ENCODE results near the gene SORBS1.

The SORBS1 gene

DNA sequence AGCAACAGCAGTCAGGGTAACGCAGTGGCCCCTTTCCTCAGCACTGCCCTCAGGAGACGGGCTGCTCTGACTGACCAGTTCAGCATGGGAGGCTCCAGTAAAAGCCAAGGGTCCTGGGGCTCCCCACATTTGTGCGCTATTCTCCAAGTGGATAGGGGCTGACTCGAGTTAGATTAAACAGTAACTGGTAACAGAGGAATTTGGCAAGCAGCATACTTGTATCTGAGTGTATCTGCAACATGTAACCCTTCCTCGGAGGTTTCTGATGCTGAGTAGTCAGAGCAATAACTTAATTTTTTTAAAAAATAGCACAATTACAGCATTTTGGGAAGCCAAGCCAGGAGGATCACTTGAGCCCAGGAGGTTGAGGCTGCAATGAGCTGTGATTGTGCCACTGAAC lies 22.8 kb downstream of the SORBS1 start:
- DNase-seq = no peak

DNA sequence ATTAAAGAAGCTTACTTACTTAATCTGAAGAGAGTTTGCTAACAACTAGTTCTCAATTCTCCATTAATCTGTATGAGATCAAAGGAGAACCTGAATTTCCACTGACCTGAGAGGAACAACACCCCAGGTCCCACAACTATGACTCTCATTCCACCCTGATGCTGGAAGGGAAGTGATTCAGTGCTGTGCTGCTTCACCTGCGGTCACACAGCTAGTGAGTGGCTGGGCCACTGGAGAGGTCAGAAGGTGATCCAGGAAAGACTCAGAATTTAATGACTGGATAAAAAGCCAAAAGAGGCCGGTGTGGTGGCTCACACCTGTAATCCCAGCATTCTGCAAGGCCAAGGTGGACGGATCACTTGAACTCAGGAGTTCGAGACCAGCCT lies 23.6 kb downstream of the SORBS1 start:
- no peak for DNase-seq

- no peak for DNase-seq
These were observed 24.2 kb downstream of the SORBS1 start for GRCh38 chr10:95536894-95537541.

DNA sequence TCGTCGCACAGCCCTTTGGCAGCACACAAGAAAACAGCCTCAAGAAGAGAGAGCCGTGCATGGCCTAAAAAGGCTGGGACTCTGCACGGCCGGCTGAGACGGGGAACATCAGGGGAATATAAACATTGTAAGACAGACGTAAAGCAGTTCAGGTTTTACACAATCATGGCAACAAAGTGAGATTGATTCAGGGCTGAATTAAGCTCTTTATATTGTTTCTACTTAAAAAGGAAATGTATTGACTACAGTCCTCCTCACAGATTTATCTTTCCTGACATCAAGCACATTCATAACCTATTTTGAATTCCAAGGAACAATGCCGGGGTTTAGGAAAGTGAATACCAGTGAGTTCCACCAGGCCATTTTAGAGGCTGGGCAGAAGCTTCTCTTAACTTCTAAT lies 25.2 kb downstream of the SORBS1 start:
- DNase-seq = no peak

DNA sequence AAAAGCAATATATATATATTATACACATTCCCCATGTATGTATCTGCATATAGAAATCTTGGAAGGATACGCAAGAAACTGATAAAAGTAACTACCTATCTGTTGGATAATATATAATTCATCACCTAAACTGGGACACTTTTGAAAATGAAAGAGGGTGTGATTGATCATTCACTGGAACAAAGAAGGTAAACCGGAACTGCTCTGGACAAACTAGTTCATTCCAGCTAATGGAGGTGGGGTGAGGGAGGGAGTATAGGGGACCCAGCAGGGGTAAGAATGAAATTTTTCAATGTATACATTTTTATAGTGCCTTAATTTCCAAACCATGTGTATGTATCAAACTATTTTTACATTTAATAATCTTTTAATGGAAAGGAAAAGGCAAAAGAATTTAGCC lies 25.6 kb downstream of the SORBS1 start:
- no peak for DNase-seq

DNA sequence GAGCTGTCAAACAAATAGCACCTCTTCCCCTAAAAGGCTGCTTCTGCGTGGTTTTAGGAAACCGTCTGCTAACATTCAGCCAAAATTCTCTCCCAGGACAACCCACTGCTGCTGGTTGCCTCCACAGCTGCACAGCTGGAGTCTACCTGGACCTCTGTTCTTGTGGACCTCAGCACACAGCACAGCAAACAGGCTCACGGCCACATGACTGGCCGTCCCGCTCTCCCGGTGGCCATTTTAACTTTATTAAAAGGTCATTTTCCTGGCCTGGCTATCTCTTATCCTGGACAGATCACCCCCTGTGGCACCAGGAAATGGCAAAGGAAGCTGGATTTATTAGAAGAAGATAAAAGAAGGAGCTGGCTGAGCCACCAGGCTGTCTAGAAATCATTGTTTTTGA lies 27.6 kb downstream of the SORBS1 start:
- DNase-seq = no peak

DNA sequence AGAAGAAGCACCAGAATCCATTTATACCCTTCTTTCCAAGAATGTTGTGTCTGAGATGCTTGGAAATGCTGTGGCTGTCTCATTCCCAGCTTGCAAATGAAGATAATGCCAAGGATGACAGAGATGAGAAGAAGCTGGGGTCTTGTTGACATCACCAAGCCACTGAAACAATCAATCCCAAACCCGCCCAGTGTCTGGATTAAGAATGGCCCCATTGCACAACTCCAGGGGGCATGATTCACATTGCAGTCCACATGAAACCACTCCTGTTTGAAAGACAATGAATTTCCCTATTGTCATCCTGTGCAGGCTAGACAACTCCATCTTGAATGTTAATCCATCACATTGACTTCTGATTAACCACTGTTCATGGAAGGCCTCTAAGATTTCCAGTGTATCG lies 28.6 kb downstream of the SORBS1 start:
- DNase-seq = no peak

- DNase-seq = no peak
These were observed 29.2 kb downstream of the SORBS1 start for GRCh38 chr10:95531994-95532399.

GRCh38 chr10:95531058-95531809 lies 29.9 kb downstream of the SORBS1 start:
- no peak for DNase-seq

DNA sequence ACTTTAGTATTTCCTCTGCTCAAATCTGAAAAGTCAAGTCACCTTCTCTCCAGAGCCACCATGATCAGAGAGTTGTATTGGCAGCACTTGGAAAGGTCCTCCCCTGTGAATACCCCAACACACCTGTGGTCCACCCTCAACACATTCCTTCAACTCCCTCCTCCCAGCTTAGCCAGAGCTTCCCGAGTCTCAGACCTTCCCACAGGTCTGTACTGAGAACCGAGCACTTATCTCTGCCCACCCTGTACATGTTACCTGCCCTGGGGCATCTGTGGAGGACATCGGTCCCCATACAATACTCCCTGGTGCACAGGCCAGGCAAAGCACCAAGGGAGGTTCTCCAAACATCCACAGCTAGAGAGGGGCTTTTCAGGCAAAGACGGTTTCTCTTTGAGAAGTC lies 30.6 kb downstream of the SORBS1 start:
- DNase-seq = no peak

GRCh38 chr10:95530029-95530428 lies 31.1 kb downstream of the SORBS1 start:
- DNase-seq = no peak

DNA sequence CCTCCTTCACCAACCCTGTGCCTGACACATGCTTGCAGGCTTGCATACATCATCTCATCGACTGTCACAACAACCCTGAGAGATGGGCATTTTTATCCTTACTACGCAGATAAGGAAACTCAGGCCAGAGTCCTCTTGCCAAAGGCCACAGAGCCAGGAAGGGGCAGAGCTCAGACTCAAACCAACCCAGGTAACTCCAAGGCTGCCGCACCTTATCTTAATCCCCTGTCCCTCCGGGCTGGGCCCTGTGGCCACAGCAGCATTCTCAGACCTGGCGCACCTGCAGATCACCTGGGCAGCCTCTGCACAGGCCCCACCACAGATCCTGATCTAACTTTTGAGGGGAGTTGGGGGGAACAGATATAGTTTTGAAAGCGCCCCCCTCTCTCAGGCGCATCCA lies 35.1 kb downstream of the SORBS1 start:
- no peak for DNase-seq

DNA sequence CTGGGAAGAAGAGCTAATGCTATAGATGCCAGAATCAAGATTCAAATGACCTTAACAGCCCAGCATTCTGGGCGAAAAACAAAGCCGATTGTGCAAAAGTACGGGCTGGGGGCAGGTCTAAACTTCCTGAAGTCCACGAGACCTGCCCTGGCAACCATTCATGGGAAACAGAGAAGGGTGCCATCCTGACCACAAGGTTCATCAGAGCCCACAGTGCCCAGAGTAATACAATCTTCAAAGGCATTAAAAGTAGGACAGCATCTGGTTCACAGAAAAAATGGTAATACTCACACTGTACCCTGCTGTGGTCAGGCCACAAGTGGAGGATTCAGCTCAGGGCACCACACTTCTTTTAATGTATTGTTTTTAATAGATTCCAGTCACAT lies 36.1 kb downstream of the SORBS1 start:
- DNase-seq = no peak

- no peak for DNase-seq
These were observed 36.7 kb downstream of the SORBS1 start for GRCh38 chr10:95524358-95525032.

DNA sequence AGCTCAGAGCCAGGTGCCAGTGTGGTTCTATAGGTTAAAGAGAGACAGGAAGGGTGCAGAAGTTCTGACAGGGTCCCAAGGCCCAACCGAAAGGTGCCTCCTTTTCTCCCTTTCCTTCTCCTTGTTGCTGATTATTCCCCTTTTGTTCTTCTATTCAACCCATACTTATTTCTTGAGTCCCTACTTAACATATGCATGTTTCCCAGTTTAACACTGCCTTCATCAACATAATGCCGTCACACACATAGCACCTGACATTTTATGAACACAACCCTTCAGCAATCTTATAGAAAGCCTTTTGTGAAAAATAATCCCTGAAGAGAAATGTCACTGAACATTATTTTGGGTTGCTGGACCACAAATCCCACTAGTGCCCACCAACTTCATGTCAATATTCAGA lies 39.1 kb downstream of the SORBS1 start:
- no peak for DNase-seq

- DNase-seq = no peak
These were observed 40.6 kb downstream of the SORBS1 start for GRCh38 chr10:95520617-95521016.

DNA sequence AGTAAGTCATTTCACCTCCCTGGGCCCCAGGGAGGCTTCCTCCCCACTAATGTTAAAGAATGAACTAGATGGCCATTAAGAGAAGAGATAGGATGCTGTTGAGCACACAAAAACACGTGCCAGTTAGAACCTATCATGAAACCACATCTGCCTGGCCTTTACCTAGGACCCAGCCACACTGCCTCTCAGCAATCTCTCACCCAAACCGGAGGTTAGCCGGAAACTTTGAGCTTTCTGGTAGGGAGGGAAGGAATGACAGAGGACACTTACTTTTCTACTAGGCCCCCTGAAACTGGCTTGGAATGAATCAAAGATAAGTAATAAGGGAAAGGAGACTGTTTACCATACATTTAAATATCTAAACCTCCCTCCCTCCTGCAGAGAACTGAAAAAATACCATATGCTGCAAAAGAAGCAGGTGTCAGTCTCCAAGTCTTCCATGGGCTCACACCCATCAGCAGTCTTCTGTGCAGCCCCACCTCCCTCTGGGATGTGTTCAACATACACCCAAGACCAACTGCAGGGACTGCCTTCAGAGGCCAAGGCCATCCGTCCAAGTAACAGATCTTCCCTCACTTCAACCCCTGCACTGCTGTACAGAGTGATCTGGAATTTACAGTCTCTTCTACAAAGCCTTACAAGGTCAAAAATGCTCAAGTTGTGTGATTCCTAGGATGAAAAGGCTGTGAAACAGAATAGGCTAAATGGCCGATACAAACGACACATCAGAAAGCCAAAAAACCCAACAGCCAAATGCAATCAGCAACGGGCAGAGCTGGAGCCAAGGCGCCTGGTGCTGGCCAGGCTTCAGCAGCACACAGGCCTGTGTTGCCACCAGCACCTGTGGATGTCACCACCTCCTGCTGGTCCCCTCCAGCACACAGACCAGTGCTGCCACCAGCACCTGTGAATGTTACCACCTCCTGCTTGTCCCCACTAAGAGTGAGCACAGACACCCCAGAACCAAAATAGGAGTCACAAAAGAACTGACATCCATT lies 42.4 kb downstream of the SORBS1 start:
- DNase-seq = no peak

GRCh38 chr10:95517536-95518454 lies 43.4 kb downstream of the SORBS1 start:
- no peak for DNase-seq

- no peak for DNase-seq
These were observed 44.3 kb downstream of the SORBS1 start for GRCh38 chr10:95516774-95517373.

- DNase-seq = no peak
These were observed 47.2 kb downstream of the SORBS1 start for GRCh38 chr10:95513941-95514392.

- DNase-seq = no peak
These were observed 48.1 kb downstream of the SORBS1 start for GRCh38 chr10:95513008-95513589.
